GM10248 (cell line): Measurements from ENCODE around the gene ARPP19.

Experiments used
- CTCF ChIA-PET: fragments of 300-600 bp; sonication (Branson Sonifier 250); formaldehyde crosslinking; extraction: SDS; loops from one replicate; lab custom pipeline; 2021; ENCODE audit warnings: antibody characterized with exemption; lab: Yijun Ruan, JAX
- POLR2A ChIA-PET: fragments of 350-650 bp; sonication (Branson Sonifier 250); formaldehyde crosslinking; extraction: SDS; loops from one replicate; lab custom pipeline; 2020; ENCODE audit warnings: antibody characterized with exemption; lab: Yijun Ruan, JAX
- DNase-seq: peaks from one replicate; pipeline ENCODE4 v3.0.0; 2012; ENCODE audit errors: extremely low spot score
- CTCF ChIP-seq: IDR thresholded peaks from 2 replicates; pipeline ENCODE4 v1.5.1; 2012; ENCODE audit warnings: mild to moderate bottlenecking, low read depth; ENCODE audit errors: extremely low read depth, missing control alignments, control extremely low read depth

The ARPP19 gene

GRCh38 chr15:52509500-52510245 lies 59.2 kb downstream of the ARPP19 start:
- DNase-seq: no peak
- ChIA-PET CTCF (interaction anchor here (1.4 kb wide), 1 partner anchor 14 kb away, joined by 3 read pairs; no protein-coding TSS in a partner anchor), POLR2A (no interaction called here)
- TF ChIP-seq CTCF: no peak

- no peak for DNase-seq
- ChIA-PET POLR2A (no interaction called here), CTCF (interaction anchor here (0.8 to 1.0 kb wide), 3 partner anchors 10 to 214 kb away, joined by 3 read pairs; no protein-coding TSS in a partner anchor)
- no peak for TF ChIP-seq CTCF
Observed at GRCh38 chr15:52506549-52506948, 62.3 kb downstream of the ARPP19 start.

- POLR2A ChIA-PET: no interaction called here
- TF ChIP-seq CTCF: no peak
- CTCF ChIA-PET: interaction anchor here (1.1 kb wide), 1 partner anchor 10 kb away, joined by 3 read pairs; no protein-coding TSS in a partner anchor
- DNase-seq: no peak
Observed at GRCh38 chr15:52505151-52505550, 63.7 kb downstream of the ARPP19 start.

- peak; percentile 47 for DNase-seq
- ChIA-PET POLR2A (interaction anchor here (0.7 kb wide), 1 partner anchor 40 kb away, joined by 8 read pairs; no protein-coding TSS in a partner anchor), CTCF (interaction anchor here (1.1 to 1.9 kb wide), 2 partner anchors 11 to 17 kb away, joined by 3 to 4 read pairs; no protein-coding TSS in a partner anchor)
- TF ChIP-seq CTCF: no peak
Observed at GRCh38 chr15:52503788-52504496, 64.9 kb downstream of the ARPP19 start.

- ChIA-PET POLR2A (no interaction called here), CTCF (interaction anchor here (0.6 kb wide), 1 partner anchor 19 kb away, joined by 3 read pairs; no protein-coding TSS in a partner anchor)
- no peak for TF ChIP-seq CTCF
- DNase-seq: no peak
Observed at GRCh38 chr15:52502608-52503007, 66.2 kb downstream of the ARPP19 start.

GRCh38 chr15:52499506-52499905 lies 69.3 kb downstream of the ARPP19 start:
- CTCF ChIA-PET: interaction anchor here (1.0 to 4.3 kb wide), 2 partner anchors 12 to 62 kb away, joined by 3 to 19 read pairs; no protein-coding TSS in a partner anchor
- no peak for TF ChIP-seq CTCF

More at GRCh38 chr15:52499506-52499905, 69.3 kb downstream of the ARPP19 start:
- no peak for DNase-seq
- POLR2A ChIA-PET: no interaction called here
